ENCODE data around the gene GULP1.
A peak's percentile ranks its signal among the peaks of the same experiment; 100 is the strongest.
"Not testable (repeated sequence)": the region's sequence is repeated elsewhere in the genome, so short reads cannot be mapped to it uniquely, and the experiment has no call there.

Gene GULP1

DNA sequence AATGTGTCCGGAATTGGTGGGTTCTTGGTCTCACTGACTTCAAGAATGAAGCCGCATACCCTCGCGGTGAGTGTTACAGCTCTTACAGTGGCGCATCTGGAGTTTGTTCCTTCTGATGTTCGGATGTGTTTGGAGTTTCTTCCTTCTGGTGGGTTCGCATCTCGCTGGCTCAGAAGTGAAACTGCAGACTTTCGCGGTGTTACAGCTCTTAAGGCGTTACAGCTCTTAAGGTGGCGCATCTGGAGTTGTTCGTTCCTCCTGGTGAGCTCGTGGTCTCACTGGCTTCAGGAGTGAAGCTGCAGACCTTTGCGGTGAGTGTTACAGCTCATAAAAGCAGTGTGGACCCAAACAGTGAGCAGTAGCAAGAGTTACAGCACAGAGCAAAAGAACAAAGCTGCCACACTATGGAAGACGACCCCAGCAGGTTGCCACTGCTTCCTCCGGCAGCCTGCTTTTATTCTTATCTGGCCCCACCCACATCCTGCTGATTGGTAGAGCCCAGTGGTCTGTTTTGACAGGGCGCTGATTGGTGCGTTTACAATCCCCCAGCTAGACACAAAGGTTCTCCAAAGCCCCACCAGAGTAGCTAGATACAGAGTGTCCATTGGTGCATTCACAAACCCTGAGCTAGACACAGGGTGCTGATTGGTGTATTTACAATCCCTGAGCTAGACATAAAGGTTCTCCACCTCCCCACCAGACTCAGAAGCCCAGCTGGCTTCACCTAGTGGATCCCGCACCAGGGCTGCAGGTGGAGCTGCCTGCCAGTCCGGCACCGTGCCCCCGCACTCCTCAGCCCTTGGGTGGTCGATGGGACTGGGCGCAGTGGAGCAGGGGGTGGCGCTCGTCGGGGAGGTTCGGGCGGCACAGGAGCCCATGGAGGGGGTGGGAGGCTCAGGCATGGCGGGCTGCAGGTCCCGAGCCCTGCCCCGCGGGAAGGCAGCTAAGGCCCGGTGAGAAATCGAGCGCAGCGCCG, 314.2 kb downstream of the GULP1 start:
- not testable (repeated sequence) for DNase-seq

GRCh38 chr2:188606596-188606995, 314.9 kb downstream of the GULP1 start:
- DNase-seq = not testable (repeated sequence)

DNA sequence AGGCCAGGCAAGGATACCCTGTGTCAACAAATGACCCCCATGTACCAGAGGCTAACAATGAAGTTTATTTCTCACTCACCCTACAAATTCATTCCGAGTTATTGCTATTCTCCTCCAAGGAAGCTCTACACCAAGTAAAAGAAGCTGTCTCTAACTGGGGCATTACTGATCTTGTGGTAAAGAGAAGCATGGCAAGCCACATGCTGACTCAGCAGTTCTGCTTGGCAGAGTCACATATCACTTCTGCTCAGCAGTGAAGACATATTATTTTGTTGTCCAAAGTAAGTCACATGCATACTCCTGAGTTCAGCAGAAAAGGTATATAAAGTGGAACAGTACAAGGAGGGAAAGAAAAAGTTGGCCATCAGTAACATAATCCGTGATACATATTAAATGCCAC, 315.8 kb downstream of the GULP1 start:
- DNase-seq = no peak

DNA sequence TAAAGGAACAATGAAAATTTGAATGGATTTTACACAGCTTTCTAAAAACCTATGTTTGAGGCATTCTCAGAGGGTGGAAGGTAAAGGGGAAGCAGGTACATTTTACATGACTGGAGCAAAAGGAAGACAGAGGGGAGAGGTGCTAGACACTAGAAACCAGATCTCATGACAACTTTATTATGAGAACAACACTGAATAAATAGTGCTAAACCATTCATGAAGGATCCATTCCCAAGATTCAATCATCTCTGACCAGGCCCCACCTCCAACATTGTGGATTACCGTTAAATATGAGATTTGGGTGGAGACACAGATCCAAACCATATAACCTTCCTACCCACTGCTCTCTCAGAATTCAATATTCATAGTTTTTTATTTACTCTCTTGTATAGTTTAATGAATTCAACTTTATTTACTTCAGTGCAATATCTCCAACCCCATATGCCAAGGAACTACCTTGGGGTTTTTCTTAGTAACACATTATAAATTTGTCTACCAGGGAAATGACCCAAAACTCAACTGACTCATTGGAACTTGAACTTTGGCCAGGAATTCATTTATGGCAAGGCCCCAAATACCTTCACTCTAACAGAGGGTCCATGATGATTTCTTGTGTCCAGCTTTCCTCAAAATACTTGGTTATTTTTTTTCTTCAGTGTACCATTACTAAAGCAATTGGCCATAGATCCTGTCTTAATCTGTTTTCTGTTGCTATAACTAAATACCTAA, 317.8 kb downstream of the GULP1 start:
- DNase-seq = no peak

DNA sequence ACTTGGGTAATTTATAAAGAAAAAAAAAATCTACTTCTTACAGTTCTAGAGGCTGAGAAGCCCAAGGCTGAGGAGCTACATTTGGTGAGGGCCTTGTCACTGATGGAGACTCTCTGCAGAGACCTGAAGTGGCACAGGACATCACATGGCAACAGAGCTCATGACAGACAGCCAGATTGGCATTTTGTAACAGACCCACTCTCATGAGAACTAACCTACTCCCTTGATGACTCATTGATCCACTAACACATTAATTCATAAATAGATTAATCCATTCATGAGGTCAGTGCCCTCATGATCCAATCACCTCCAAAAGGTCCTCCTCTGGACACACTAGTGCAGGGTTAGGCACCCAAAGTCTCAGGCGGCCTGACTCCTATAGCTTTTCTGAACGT, 318.4 kb downstream of the GULP1 start:
- DNase-seq = no peak

DNA sequence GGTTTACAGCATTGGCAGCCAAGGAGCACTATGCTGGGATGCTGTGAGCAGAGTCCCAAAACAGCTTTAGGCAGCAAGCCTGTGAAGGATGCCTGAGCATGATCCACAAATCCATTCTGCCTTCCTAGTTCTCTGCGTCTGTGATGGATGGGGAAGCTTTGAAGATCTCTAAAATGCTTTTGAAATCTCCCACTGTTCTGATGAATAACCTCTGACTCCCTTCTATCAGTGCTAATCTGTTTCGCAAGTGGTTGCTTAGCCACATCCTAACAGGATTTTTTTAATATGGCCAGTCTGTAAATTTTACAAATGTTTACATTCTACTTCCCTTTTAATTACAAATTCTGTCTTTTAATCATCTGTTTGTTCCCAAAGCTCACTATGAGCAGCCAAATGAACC, 319.2 kb downstream of the GULP1 start:
- no peak for DNase-seq

DNA sequence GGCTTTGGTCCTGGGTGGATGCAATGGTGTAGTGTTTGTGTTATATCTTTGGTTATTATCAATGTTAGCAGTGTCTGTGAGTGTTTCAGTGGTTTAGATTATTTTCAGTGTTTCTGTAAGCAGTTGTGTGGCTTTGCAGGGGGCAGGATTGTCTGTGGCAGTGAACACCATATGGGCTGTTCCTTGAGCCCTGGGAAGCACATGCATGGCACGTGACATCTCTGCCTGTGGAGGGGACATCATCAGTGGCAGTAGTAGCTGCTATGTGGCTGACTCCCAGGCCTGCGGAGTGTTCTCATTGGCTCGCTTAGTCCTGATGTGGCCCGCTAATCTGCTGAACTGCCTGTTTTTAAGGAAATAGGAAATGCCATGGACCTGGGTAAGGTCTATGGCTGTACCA, 327.5 kb downstream of the GULP1 start:
- DNase-seq = no peak

DNA sequence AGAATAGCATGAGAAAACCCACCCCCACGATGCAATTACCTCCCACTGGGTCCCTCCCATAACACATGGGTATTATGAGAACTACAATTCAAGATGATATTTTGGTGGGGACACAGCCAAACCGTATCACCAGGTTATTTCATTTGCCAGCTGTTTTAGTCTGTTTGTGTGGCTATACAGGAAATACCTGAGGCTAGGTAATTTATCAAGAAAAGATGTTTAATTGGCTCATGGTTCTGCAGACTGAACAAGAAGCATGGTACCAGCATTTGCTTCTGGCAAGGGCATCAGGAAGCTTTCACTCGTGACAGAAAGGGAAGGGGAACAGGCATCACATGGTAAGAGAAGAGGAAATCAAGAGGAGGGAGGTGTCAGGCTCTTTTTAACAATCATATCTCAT, 329.2 kb downstream of the GULP1 start:
- DNase-seq = no peak

DNA sequence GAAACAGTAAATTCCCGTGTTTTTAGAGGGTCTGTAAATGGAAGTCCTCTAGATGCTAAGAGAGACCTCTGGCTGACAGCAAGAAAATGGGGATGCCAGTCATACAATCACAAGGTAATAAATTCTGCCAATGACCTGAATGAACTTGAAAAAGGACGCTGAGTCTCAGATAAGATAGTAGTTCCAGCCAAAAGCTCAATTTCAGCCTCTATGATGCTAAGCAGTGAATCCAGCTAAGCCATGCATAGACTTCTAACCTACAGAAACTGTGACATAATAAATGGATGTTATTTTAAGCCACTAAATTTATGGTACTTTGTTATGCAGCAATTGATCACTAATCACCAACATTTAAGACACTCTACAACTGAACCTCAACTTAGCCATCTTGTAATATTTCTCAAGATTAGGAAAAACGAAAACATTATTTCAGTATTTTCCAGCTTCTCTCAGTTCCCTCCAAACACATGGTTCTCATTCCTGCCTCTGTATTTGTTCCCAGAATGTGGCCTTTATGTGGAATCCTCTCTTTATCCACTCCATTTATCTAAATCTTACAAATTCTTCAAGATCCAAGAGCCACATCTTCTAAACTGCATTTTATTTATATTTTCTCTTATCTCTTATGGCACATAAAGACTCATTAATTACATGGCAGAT, 331.1 kb downstream of the GULP1 start:
- DNase-seq = no peak

- peak; percentile 19 for DNase-seq
Measured at GRCh38 chr2:188623995-188624643, 332.4 kb downstream of the GULP1 start.

DNA sequence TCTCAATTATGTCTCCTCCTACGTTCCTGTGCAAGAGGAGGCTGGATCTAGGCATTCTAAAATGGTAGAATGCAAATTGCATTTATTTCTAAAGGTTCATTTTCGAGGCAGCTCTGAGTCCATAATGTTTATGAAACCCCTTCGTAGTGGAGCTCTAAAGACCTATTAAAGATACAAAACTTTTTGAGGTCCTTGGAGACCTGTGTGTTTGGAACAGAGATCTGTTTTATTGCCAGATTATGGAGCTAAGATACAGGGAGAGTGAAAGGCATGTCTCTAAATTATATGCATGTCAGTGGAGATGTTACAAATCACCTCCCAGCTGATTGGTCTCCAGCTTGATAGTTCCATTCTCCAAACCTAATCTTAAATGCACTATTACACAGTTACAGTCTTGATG, 335.8 kb downstream of the GULP1 start:
- DNase-seq = no peak

GRCh38 chr2:188628989-188629752, 337.5 kb downstream of the GULP1 start:
- no peak for DNase-seq

GRCh38 chr2:188629753-188630527, 338.3 kb downstream of the GULP1 start:
- no peak for DNase-seq

- DNase-seq = no peak
Measured at GRCh38 chr2:188631037-188631809, 339.5 kb downstream of the GULP1 start.

DNA sequence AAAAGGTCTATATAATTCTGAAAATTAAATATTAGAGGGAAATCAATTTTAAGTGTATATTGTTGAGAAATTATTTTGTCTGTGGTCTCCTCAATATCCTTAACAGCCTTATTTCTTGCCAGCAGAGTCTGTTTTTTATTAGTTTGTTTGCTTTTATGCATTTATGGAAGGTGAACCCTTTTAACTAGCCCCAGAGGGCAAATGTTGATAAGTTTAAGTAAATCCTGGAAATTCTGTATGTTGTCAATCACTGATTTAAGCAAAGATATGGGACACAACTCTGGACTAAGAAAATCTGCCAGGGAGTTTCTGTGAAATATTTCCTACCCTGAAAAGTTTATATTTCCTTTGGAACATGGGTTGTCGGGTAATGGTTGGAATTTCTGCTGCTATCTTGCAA, 343.0 kb downstream of the GULP1 start:
- DNase-seq = no peak

Data from right kidney (tissue), 1 donor.